ENCODE results near the gene MS4A14.

The MS4A14 gene

DNA sequence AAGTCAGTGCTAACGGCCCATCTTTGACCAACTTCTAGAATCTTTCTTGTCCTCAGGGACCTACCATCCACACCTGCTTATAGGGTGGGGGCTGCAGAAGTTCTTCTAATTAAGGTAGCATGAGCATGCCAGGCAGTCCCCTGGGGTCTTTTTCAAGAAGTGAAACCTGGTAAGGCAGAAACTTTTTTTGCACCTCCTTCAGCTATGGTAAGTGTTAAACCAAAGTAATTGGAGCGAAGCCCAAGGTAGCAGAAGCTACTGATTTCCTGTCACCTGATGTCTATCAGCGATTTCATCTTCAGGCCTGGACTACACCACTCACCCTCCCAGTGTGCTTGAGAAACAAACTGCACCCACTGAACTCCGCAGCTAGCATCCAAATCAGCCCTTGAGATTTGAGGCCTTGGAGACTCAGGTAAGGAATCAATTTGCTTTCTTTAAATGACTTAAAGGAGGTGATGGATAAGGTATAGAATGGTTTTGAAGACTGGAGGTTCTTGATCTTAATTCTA is 59.3 kb downstream of the MS4A14 start, which contains the start of gene MS4A1:
MS4A1 (plus strand) TSS at position 317 of the 512 bp plus-strand sequence. CDS start 6,528 bp downstream, outside the sequence.
- TF ChIP-seq, protein P1, sequence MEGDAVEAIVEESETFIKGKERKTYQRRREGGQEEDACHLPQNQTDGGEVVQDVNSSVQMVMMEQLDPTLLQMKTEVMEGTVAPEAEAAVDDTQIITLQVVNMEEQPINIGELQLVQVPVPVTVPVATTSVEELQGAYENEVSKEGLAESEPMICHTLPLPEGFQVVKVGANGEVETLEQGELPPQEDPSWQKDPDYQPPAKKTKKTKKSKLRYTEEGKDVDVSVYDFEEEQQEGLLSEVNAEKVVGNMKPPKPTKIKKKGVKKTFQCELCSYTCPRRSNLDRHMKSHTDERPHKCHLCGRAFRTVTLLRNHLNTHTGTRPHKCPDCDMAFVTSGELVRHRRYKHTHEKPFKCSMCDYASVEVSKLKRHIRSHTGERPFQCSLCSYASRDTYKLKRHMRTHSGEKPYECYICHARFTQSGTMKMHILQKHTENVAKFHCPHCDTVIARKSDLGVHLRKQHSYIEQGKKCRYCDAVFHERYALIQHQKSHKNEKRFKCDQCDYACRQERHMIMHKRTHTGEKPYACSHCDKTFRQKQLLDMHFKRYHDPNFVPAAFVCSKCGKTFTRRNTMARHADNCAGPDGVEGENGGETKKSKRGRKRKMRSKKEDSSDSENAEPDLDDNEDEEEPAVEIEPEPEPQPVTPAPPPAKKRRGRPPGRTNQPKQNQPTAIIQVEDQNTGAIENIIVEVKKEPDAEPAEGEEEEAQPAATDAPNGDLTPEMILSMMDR (IDR thresholded peaks at IDR 0.05; ENCODE audit: borderline replicate concordance, insufficient read depth, low read depth, low read length): no peak
- peak within 1 kb of the TSS; percentile 62 for H3K4me3 ChIP-seq (ENCODE audit: low read depth, low read length)

DNA sequence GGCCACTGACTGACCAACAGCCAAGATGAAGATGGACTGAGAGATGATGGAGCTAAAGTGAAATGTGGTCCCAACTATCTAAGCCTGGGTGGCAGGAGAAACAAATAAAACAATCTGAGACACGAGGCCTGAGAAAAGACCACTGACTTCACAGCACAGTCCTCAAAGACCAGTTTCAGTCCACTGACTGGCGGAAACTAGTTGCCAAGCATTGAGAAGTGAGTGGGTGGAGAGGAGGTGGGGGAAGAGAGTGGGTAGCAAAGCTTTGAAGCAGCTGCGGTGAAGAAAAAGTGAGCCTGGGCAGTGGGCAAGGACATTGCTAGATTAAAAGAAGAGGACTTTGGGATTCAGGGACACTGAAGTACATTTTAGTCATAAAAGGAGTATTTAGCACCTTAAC is 61.3 kb downstream of the MS4A14 start:
- H3K4me3 ChIP-seq (ENCODE audit: low read depth, low read length): peak overlapping the region; percentile 62
- TF ChIP-seq, protein P1 (IDR thresholded peaks at IDR 0.05; ENCODE audit: borderline replicate concordance, insufficient read depth, low read depth, low read length): no peak

DNA sequence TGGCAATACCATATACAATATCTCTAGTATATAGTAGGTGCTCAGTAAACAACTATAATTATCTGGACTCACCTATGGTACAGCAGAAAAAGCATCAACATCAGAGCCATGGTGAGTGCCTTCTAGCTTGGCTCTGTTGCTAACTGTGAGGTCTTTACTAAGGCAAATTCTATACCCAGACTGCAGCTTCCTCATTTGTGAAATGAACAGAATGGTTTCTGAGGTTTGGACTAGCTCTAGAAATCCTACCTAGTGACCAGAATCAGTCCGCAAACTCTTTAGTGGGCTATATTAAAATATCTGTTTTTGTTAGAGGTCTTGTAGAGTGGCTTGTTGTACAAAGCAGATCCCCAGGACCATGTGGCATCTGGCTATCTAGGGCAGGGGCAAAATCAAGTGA is 63.1 kb downstream of the MS4A14 start:
- H3K4me3 ChIP-seq (ENCODE audit: low read depth, low read length): peak overlapping the region; percentile 62
- TF ChIP-seq, protein P1 (IDR thresholded peaks at IDR 0.05; ENCODE audit: borderline replicate concordance, insufficient read depth, low read depth, low read length): no peak
